ENCODE measurements around the gene LRP1B.
A peak's percentile ranks its signal among the peaks of the same experiment; 100 is the strongest.
"Not testable (repeated sequence)": the region's sequence is repeated elsewhere in the genome, so short reads cannot be mapped to it uniquely, and the experiment has no call there.

The LRP1B gene

DNA sequence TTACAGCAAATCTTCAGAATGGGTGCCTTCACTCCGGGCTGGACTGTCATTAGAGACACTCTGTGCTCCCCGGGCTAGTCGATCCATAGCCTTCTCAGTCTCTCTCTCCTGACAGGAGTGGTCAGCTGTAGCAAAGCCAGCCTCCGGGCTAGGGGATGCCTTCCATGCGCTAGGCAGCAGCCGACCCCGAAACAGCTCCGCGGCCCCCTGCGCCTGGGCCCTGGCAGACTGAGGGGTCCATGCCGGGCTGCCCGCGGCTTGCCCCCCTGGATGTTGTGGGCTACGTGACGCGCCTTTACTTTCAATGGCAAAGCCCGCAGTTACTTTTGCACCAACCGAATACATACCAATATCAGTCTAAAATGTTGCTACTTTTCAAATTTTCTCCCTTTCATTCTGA lies 1447.2 kb downstream of the LRP1B start:
- no peak for DNase-seq (ENCODE audit: low read depth)

- no peak for DNase-seq (ENCODE audit: low read depth)
These were observed 1450.0 kb downstream of the LRP1B start for GRCh38 chr2:140680862-140681261.

DNA sequence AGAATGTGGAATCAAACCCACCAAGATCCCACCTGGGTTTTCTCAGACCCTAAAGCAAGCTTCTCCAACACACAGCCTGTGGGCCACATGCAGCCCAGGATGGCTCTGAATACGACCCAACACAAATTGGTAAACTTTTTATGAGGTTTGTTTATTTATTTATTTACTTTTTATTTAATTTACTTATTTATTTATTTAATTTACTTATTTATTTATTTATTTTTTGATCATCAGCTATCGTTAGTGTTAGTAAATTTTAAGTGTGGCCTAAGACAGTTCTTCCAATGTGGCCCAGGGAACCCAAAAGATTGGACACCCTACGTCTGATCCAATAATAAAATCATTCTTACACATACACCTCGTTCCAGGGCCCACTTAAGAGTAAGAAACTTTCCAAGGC lies 1451.1 kb downstream of the LRP1B start:
- DNase-seq (ENCODE audit: low read depth) = no peak

DNA sequence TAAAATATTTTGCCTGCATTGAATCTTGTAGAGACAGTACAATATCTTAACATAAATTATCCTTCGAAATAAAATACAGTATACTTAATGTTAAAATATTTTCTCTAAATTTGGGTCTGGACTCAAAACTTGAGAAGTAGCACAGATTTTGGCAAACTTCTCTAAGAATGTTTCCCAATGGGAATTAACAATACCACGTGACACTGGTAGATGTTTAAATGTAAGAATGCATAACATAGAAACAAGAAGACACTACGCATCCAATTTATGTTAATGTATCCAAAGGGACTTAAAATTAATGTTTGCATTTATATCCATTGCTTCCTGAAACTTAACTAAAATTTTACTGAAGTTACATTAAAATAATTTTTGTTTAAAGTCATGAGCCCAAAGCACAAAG lies 1460.9 kb downstream of the LRP1B start:
- no peak for DNase-seq (ENCODE audit: low read depth)

DNA sequence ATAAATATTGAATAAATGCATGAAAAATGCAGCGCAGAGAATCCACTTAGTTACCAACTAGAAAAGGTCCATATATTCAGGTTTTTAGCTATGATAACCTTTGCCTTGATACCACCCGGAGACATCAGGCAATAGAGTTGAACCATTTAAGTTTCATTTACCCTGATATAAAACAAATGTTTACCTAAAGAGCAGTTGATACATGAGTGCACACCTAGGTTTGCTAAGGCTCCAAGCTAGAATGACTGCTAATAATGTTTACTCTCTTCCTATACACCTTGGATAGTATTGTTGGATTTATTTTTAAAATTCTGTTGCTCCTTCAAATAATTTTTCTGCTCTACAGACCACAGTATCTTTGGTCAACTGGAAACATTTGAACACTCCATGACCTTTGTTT lies 1463.6 kb downstream of the LRP1B start:
- no peak for DNase-seq (ENCODE audit: low read depth)

DNA sequence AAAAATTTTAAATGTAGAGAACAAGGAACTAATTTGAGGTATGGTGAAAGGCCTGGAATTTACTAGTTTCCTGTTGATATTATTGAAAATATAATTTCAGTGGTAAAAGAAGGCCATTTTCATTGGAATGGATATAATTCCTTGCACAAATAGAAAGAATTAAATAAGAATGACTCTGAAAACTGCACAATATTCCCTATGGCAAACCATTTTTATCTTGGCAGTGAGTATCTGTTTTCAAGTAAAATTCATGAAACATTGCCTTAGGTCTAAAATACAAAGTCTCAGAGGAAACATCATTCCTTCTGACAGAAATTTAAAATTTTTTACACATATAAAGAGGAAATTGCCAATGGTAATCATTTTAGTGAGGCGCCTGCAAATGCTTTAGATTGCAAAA lies 1468.3 kb downstream of the LRP1B start:
- no peak for DNase-seq (ENCODE audit: low read depth)

DNA sequence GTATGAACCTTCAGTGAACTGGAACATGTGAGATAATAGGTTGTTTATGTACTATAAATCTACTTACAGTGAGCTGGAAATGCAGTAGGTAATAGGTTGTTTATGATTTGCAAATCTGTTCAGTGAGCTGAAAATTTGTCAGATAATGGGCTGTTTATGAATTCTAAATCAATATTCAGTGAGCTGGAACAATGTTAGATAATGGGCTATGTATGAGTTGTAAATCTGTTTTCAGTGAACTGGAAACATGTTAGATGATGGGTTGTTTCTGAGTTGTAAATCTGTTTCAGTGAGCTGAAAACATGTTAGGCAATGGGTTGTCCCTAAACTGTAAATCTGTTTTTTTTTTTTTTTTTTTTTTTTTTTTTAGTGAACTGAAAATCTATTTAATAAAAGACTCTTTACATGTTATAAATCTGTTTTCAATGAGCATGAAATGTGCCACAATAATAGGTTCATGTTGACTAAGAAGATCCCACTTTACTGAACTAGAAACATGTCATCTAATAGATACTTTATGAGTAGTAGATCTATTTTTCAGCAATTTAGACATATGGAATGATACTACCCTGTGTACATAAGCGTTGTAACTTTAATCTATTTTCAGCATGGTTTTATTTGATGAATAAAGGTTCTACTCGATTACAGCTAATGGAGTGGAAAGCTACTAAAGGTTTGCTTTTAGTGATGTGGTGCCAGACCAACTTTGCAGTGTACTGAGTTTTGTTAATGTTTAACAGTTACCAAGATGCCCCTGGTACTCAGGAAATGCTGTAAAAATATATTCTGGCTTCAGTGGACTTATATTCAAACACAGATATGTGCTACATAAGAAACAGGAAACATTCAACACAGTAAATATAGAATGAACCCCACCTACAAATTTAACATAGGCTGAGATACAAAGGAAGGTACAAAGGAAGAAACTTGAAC lies 1471.8 kb downstream of the LRP1B start:
- no peak for DNase-seq (ENCODE audit: low read depth)

DNA sequence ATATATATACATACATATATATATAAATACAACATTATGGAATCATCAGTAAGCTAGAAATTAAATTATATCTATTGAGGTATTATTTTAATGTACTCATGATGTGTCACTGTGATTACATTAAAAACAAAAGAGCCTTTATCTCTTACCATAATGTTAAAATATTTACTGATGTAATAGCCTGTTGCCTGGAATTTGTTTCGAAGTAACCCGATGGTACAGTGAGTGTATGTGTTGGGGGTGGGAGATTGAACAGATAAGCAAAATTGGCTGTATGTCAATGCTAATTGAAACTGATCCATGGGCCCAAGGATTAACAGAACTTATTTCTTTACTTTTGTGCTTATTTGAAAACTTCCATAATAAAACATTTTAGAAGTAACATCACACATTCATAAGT lies 1473.2 kb downstream of the LRP1B start:
- no peak for DNase-seq (ENCODE audit: low read depth)

DNA sequence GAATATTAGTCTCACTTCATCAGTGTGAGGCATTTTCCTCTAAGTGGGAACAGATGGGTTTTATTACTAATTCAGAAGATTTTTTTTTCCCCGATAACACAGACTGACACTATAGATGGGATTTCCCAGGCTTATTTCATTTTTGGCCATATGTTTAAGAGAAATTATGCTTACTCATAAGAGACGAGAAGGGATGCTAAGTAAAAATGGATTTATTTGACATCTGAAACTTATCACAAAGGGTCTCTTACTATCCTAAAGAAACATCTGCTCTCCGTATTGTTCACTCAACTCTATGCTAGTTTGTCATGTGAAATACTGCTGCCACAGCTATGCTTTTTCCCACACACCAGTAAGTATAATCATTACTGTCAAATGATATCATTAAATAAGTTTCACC lies 1476.3 kb downstream of the LRP1B start:
- DNase-seq (ENCODE audit: low read depth) = no peak

DNA sequence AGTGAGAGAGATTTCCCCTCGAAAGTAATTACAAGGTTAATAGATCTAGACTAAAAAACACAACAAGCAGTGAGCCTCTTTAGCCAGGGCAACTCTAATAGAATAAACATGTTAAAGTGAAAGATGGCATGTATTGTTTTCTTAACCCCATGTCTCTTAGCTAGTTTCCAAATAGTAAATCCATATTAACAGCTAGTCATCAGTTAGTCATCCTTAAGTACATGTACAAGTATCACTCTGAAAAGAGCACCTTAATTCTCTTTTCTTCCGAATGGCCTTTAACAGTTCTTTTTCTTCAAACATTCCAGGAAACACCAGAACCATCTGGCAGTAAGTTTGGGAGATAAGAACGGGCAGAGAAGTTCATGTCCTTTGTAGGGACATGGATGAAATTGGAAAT lies 1480.0 kb downstream of the LRP1B start:
- DNase-seq (ENCODE audit: low read depth) = no peak

DNA sequence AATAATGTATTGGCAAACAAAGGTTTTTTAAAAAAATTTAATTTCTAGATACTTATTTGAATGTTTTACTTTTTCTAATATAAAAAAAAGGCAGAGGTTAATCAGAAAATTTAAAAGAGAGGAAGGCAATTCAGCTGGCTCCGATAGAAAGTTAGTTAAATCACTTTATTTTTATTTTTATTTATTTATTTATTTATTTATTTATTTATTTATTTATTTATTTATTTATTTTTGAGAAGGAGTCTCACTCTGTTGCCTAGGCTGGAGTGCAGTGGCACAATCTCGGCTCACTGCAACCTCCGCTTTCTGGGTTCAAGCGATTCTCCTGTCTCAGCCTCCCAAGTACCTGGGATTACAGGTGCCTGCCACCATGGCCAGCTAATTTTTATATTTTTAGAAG lies 1480.7 kb downstream of the LRP1B start:
- not testable (repeated sequence) for DNase-seq (ENCODE audit: low read depth)

DNA sequence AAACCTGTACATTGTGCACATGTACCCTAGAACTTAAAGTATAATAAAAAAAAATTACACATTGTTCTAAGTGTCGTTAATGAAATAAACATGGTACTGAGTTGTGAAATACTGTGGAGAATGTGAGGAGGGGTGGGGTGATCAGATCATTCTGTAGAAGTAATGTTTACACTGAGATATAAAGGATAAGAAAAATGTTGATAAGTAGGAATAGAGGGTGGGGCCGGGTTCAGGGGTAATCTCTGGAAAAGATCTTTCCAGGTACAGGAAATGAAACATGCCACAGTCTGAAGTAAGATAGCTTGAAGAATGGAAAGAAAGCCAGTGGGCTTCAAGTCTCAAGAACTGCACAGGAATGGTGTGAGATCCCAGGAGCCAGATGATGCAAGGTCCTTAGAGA lies 1482.4 kb downstream of the LRP1B start:
- DNase-seq (ENCODE audit: low read depth) = no peak

GRCh38 chr2:140643761-140644187 lies 1487.0 kb downstream of the LRP1B start:
- peak; percentile 4 for DNase-seq (ENCODE audit: low read depth)

- no peak for DNase-seq (ENCODE audit: low read depth)
These were observed 1489.7 kb downstream of the LRP1B start for GRCh38 chr2:140641163-140641562.

GRCh38 chr2:140639628-140640027 lies 1491.2 kb downstream of the LRP1B start:
- no peak for DNase-seq (ENCODE audit: low read depth)

DNA sequence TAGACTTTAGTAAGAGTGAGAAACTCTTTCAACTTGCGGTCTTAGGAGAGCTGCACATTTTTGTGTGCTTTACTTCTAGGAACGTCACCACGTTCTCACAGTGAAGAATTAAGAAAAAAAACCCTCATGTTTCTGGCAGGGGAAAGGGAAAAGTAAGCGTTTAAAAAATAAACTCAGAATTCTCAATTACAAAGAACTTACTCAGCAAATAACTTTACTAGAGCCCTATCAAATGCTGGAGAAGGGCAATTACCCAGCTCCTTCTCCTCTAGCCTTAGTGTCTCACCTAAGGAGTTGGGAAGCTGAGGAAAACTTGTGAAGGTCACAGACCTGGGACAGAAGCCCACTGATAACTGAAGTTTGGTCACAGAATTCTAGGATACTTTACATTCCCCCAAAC lies 1500.3 kb downstream of the LRP1B start:
- no peak for DNase-seq (ENCODE audit: low read depth)

- DNase-seq (ENCODE audit: low read depth) = no peak
These were observed 1502.9 kb downstream of the LRP1B start for GRCh38 chr2:140627885-140628284.

- no peak for DNase-seq (ENCODE audit: low read depth)
These were observed 1503.7 kb downstream of the LRP1B start for GRCh38 chr2:140627136-140627535.

- no peak for DNase-seq (ENCODE audit: low read depth)
These were observed 1506.6 kb downstream of the LRP1B start for GRCh38 chr2:140624200-140624599.

DNA sequence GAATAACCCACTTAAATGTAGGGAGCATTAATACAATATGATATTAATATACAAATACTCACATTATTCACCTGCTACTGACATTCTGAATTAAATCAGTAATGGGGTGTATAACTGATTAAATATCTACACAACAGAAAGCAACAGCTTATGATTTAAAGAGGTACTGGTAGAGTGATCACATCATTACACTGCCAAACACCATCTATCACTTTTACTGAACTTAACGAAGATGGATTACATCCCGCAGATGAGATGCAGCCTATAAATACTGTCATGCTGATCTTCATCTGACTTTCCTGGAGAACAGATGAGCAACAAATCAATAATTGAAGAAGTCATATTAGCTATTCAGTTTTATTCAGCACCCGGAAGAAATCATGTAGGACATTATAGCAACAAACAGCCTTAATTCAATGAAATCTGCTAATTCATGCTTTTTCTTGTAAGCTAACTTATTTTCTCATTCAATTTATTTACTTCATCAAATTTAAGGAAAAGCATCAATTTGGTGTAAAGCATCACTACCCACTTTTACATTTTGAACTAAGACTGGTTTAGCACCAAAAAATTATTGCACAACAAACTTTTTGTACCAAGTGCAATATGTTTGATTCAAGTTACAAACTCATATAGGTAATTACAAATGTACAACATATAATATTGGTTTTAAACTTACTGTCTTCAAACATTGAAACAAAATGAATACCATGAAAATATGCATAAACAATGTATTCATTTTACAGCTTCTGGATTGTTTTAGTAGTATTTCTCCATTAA lies 1509.0 kb downstream of the LRP1B start:
- DNase-seq (ENCODE audit: low read depth) = no peak

DNA sequence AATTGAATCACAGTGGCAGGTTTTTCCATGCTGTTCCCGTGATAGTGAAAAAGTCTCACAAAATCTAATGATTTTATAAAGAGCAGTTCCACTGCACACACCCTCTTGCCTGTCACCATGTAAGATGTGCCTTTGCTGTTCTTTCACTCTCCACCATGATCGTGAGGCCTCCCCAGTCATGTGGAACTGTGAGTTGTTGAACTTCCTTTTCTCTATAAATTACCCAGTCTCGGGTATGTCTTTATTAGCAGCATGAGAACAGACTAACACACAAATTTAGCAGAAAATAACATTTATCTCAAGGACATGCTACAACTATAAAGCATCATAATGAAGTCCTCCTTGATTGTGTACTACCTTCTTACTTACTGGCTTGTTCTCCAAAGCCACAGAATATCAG lies 1526.0 kb downstream of the LRP1B start:
- no peak for DNase-seq (ENCODE audit: low read depth)

DNA sequence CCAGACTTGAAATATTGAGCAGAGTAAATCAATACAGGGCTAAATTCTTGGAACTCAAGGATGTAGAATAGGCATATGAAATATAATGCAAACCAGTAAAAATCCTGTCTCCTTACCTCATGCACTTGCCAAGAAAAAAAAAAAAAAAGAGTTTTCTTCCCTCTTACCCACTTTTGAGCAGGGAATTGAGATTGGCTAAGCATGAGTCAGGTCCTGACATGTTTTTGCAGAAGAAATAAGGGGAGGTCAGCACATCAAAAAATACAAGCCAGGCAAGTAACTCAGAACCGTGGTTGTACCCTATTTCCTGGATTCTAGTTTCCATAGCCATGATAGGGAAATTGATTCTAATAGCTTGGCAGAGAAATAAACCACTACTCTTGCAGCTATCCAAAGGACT lies 1526.7 kb downstream of the LRP1B start:
- no peak for DNase-seq (ENCODE audit: low read depth)

DNA sequence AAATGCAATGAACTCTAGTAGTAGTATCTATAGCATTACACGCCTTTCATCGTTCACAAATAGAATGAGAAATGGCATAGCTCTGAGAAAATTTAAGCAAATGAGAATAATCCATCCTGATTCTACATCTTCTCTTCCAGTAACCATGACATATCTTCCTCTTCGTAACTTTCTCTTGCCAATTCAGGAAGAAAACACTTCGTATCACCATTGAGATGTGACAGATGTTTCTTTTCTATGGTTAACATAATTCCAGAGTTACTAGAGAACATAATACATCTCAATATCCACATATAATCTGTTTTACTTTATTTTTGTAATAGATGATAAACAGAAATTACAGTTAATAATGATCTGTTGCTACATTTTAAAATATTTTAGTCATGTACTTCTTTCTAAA lies 1527.4 kb downstream of the LRP1B start:
- DNase-seq (ENCODE audit: low read depth) = no peak

Data from GM04503 (cell line).